ENCODE data around the gene DMPK.

DMPK gene

GRCh38 chr19:45786533-45786894, 4.2 kb upstream of the DMPK start:
- in situ Hi-C loops (cut with MboI; ENCODE audit: low pct_unique_long_range_greater_than_20kb, low sequenced_read_pairs, unreplicated experiment) = no loop called here
- no peak for TF ChIP-seq CTCF (IDR thresholded peaks at IDR 0.05; ENCODE audit: extremely low read depth, insufficient read depth, missing control alignments)
- DNase-seq (ENCODE audit: low spot score) = no peak

- in situ Hi-C loops (cut with MboI; ENCODE audit: low pct_unique_long_range_greater_than_20kb, low sequenced_read_pairs, unreplicated experiment) = no loop called here
- no peak for DNase-seq (ENCODE audit: low spot score)
- TF ChIP-seq CTCF (IDR thresholded peaks at IDR 0.05; ENCODE audit: extremely low read depth, insufficient read depth, missing control alignments) = no peak
These were observed 3.7 kb upstream of the DMPK start for GRCh38 chr19:45785781-45786532.

GRCh38 chr19:45785097-45785496, 2.8 kb upstream of the DMPK start:
- no peak for DNase-seq (ENCODE audit: low spot score)
- in situ Hi-C loops (cut with MboI; ENCODE audit: low pct_unique_long_range_greater_than_20kb, low sequenced_read_pairs, unreplicated experiment) = no loop called here
- no peak for TF ChIP-seq CTCF (IDR thresholded peaks at IDR 0.05; ENCODE audit: extremely low read depth, insufficient read depth, missing control alignments)

GRCh38 chr19:45784096-45784495, 1.8 kb upstream of the DMPK start:
- no peak for TF ChIP-seq CTCF (IDR thresholded peaks at IDR 0.05; ENCODE audit: extremely low read depth, insufficient read depth, missing control alignments)
- DNase-seq (ENCODE audit: low spot score) = no peak
- in situ Hi-C loops (cut with MboI; ENCODE audit: low pct_unique_long_range_greater_than_20kb, low sequenced_read_pairs, unreplicated experiment) = no loop called here

- in situ Hi-C loops (cut with MboI; ENCODE audit: low pct_unique_long_range_greater_than_20kb, low sequenced_read_pairs, unreplicated experiment) = no loop called here
- no peak for TF ChIP-seq CTCF (IDR thresholded peaks at IDR 0.05; ENCODE audit: extremely low read depth, insufficient read depth, missing control alignments)
- no peak for DNase-seq (ENCODE audit: low spot score)
These were observed 813 bp upstream of the DMPK start for GRCh38 chr19:45782820-45783785.

- in situ Hi-C loops (cut with MboI; ENCODE audit: low pct_unique_long_range_greater_than_20kb, low sequenced_read_pairs, unreplicated experiment) = no loop called here
- TF ChIP-seq CTCF (IDR thresholded peaks at IDR 0.05; ENCODE audit: extremely low read depth, insufficient read depth, missing control alignments) = no peak
- DNase-seq (ENCODE audit: low spot score) = no peak
These were observed 802 bp downstream of the DMPK start for GRCh38 chr19:45781214-45782161.
